T-helper 2 cell treated with Interferon-gamma antibody and Interleukin-4, amounts not matched to agents 5 μg/mL and 100 μg/mL, for 36 hours (primary cell): Measurements from ENCODE around the gene OR2L8.

Experiments
- DNase-seq: peaks from one replicate; pipeline ENCODE4 v3.0.0; 2021; ENCODE audit warnings: low spot score
- H3K27ac Mint-ChIP-seq: one replicate; pipeline ENCODE4 v1.8.0; 2021; ENCODE audit warnings: mild to moderate bottlenecking, mixed read lengths
- H3K27me3 Mint-ChIP-seq: one replicate; pipeline ENCODE4 v1.8.0; 2021; ENCODE audit warnings: low read depth, mixed read lengths
- H3K36me3 Mint-ChIP-seq: one replicate; pipeline ENCODE4 v1.8.0; 2021; ENCODE audit warnings: low read depth, mixed read lengths
- H3K4me1 Mint-ChIP-seq: one replicate; pipeline ENCODE4 v1.8.0; 2021; ENCODE audit warnings: low read depth, mixed read lengths
- H3K4me3 Mint-ChIP-seq: one replicate; pipeline ENCODE4 v1.8.0; 2022; ENCODE audit warnings: mild to moderate bottlenecking, moderate library complexity, mixed read lengths
- H3K9me3 Mint-ChIP-seq: one replicate; pipeline ENCODE4 v1.8.0; 2021; ENCODE audit warnings: mixed read lengths

The OR2L8 gene, protein sequence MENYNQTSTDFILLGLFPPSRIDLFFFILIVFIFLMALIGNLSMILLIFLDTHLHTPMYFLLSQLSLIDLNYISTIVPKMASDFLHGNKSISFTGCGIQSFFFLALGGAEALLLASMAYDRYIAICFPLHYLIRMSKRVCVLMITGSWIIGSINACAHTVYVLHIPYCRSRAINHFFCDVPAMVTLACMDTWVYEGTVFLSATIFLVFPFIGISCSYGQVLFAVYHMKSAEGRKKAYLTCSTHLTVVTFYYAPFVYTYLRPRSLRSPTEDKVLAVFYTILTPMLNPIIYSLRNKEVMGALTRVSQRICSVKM

DNA sequence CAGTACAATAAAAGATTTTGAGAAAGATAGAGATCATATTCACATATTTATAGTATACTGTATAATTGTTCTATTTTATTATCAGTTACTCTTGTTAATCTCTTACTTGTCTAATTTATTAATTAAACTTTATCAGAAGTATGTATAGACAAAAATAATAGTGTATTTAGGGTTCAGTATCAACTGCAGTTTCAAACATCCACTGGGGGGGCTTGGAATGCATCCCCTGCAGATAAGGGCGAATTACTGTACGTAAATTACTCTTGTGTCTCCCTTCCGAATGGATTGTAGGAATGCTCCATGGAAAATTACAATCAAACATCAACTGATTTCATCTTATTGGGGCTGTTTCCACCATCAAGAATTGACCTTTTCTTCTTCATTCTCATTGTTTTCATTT is at the start of gene OR2L8:
OR2L8 (plus strand) TSS at position 301 of the 400 bp plus-strand sequence; CDS start at position 301, 0 bp downstream.
- DNase-seq: no peak
- Mint-ChIP-seq H3K27ac (no peak within 1 kb of the TSS), H3K27me3 (no peaks in the 10 kb centered on the region), H3K4me3 (no peak within 1 kb of the TSS), H3K9me3 (no peaks in the 10 kb centered on the region), H3K4me1 (no peaks in the 10 kb centered on the region), H3K36me3 (no peaks in the 10 kb centered on the region)

GRCh38 chr1:247904122-247904521 is 44.5 kb upstream of the OR2L8 start:
- H3K4me3 Mint-ChIP-seq: no peak overlapping the region
- no peak overlapping the region for H3K27ac Mint-ChIP-seq
- H3K9me3 Mint-ChIP-seq: no peaks in the 10 kb centered on the region
- no peaks in the 10 kb centered on the region for H3K36me3 Mint-ChIP-seq
- no peak for DNase-seq
- peaks cover 8% of the 10 kb centered on the region for H3K4me1 Mint-ChIP-seq
- peaks cover 2% of the 10 kb centered on the region for H3K27me3 Mint-ChIP-seq

GRCh38 chr1:247905181-247905580 is 43.5 kb upstream of the OR2L8 start:
- H3K4me3 Mint-ChIP-seq: no peak overlapping the region
- no peak overlapping the region for H3K27ac Mint-ChIP-seq
- H3K27me3 Mint-ChIP-seq: peaks cover 2% of the 10 kb centered on the region
- DNase-seq: no peak
- peaks cover 3% of the 10 kb centered on the region for H3K9me3 Mint-ChIP-seq
- H3K36me3 Mint-ChIP-seq: no peaks in the 10 kb centered on the region
- peaks cover 8% of the 10 kb centered on the region for H3K4me1 Mint-ChIP-seq

DNA sequence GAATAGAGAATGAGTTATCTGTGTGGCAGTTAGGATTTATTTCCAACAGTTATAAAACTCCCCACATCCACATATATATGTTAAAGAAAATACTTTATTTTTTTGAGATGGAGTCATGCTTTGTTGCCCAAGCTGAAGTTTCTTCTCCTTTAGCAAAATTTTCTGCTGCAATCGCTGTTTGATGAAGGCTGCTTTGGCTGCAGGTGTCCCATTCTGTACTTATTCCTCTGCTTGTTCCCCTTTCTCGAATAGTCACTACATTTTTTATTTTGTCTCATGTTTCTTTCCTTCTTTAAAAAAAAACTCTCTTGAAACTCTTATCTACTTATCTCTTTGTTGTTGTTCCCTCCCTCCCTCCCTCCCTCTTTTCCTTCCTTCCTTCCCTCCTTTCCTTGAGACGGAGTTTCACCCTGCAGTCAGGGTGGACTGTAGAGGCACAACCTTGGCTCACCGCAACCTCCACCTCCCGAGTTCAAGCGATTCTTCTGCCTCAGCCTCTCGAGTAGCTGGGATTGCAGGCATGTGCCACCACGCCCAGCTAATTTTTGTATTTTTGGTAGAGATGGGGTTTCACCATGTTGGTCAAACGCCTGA is 42.7 kb upstream of the OR2L8 start:
- peak overlapping the region; percentile 50 for H3K27ac Mint-ChIP-seq
- no peaks in the 10 kb centered on the region for H3K36me3 Mint-ChIP-seq
- peaks cover 5% of the 10 kb centered on the region for H3K9me3 Mint-ChIP-seq
- peak overlapping the region; percentile 77 for H3K4me3 Mint-ChIP-seq
- H3K27me3 Mint-ChIP-seq: peaks cover 2% of the 10 kb centered on the region
- H3K4me1 Mint-ChIP-seq: peaks cover 8% of the 10 kb centered on the region
- no peak for DNase-seq

- peaks cover 8% of the 10 kb centered on the region for H3K4me1 Mint-ChIP-seq
- H3K27ac Mint-ChIP-seq: peak overlapping the region; percentile 50
- H3K36me3 Mint-ChIP-seq: no peaks in the 10 kb centered on the region
- H3K27me3 Mint-ChIP-seq: peaks cover 2% of the 10 kb centered on the region
- peak overlapping the region; percentile 77 for H3K4me3 Mint-ChIP-seq
- peaks cover 5% of the 10 kb centered on the region for H3K9me3 Mint-ChIP-seq
- peak; percentile 11 for DNase-seq
These were observed 42.1 kb upstream of the OR2L8 start for GRCh38 chr1:247906504-247907047.

GRCh38 chr1:247908766-247909165 is 39.9 kb upstream of the OR2L8 start:
- no peak overlapping the region for H3K27ac Mint-ChIP-seq
- H3K4me1 Mint-ChIP-seq: peaks cover 8% of the 10 kb centered on the region
- H3K36me3 Mint-ChIP-seq: no peaks in the 10 kb centered on the region
- H3K27me3 Mint-ChIP-seq: peaks cover 2% of the 10 kb centered on the region
- H3K4me3 Mint-ChIP-seq: no peak overlapping the region
- peaks cover 5% of the 10 kb centered on the region for H3K9me3 Mint-ChIP-seq
- DNase-seq: no peak

- H3K36me3 Mint-ChIP-seq: no peaks in the 10 kb centered on the region
- DNase-seq: no peak
- H3K9me3 Mint-ChIP-seq: peaks cover 5% of the 10 kb centered on the region
- H3K4me3 Mint-ChIP-seq: no peak overlapping the region
- no peaks in the 10 kb centered on the region for H3K27me3 Mint-ChIP-seq
- no peaks in the 10 kb centered on the region for H3K4me1 Mint-ChIP-seq
- no peak overlapping the region for H3K27ac Mint-ChIP-seq
These were observed 34.9 kb upstream of the OR2L8 start for GRCh38 chr1:247913786-247914185.

DNA sequence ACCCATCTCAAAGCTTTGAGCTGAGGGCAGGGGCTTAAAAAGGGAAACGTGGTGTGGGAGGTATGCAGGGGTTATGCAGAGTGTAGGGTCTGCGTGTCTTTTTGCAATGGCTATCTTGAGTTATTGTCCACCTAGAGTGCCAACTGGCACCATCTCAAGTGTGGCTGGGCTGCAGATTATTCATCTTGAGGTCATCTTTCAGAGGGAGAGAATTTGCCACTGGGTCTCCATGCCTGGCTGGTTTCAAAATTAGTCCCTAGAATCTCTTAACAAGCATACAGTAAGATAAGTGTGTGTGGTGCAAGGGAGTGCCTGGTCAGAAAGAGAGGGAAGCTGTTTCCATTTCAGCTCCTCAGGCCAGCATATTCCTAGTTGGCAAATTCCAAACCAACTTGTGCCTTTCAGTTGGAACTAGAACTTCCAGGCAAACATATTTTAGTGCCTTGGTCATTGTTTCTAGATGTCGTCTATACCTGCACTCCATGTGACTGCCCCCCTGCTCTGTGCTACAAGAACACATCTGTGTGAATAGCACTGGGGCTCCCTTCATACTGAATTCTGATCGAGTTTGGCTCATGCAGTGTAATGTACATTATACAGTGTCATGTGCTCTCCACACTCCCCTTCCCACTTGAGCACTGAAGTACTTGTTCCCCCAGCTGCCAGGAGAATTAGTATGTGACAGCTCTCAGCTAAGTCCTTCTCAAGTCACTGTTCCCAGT is 33.6 kb upstream of the OR2L8 start:
- Mint-ChIP-seq H3K9me3 (peaks cover 3% of the 10 kb centered on the region), H3K36me3 (no peaks in the 10 kb centered on the region), H3K27ac (no peak overlapping the region), H3K27me3 (no peaks in the 10 kb centered on the region), H3K4me1 (no peaks in the 10 kb centered on the region), H3K4me3 (no peak overlapping the region)
- DNase-seq: no peak

GRCh38 chr1:247919952-247920351 is 28.7 kb upstream of the OR2L8 start, which contains the start of gene OR2T8:
Gene OR2T8 (plus strand): TSS chr1:247920252. CDS start chr1:247921018, 766 bp downstream.
- Mint-ChIP-seq H3K36me3 (no peaks in the 10 kb centered on the region), H3K27ac (no peak within 1 kb of the TSS), H3K9me3 (no peaks in the 10 kb centered on the region), H3K4me1 (no peaks in the 10 kb centered on the region), H3K4me3 (no peak within 1 kb of the TSS), H3K27me3 (no peaks in the 10 kb centered on the region)
- DNase-seq: no peak

- Mint-ChIP-seq H3K9me3 (no peaks in the 10 kb centered on the region), H3K36me3 (no peaks in the 10 kb centered on the region), H3K27ac (no peak overlapping the region), H3K4me1 (no peaks in the 10 kb centered on the region), H3K27me3 (no peaks in the 10 kb centered on the region), H3K4me3 (no peak overlapping the region)
- DNase-seq: no peak
These were observed 24.7 kb upstream of the OR2L8 start for GRCh38 chr1:247923941-247924340.

GRCh38 chr1:247924868-247925267 is 23.8 kb upstream of the OR2L8 start, which contains the start of gene OR2AJ1:
Gene OR2AJ1 (plus strand): TSS chr1:247924889. CDS start chr1:247933769, 8,880 bp downstream.
- H3K27me3 Mint-ChIP-seq: no peaks in the 10 kb centered on the region

DNA sequence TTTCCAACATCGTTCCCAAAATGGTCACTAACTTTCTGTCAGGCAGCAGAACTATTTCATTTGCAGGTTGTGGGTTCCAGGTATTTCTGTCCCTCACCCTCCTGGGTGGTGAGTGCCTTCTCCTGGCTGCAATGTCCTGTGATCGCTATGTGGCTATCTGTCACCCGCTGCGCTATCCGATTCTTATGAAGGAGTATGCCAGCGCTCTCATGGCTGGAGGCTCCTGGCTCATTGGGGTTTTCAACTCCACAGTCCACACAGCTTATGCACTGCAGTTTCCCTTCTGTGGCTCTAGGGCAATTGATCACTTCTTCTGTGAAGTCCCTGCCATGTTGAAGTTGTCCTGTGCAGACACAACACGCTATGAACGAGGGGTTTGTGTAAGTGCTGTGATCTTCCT is 14.7 kb upstream of the OR2L8 start:
- H3K9me3 Mint-ChIP-seq: no peaks in the 10 kb centered on the region
- H3K4me3 Mint-ChIP-seq: no peak overlapping the region
- no peak overlapping the region for H3K27ac Mint-ChIP-seq
- no peak for DNase-seq
- H3K27me3 Mint-ChIP-seq: no peaks in the 10 kb centered on the region
- H3K36me3 Mint-ChIP-seq: no peaks in the 10 kb centered on the region
- no peaks in the 10 kb centered on the region for H3K4me1 Mint-ChIP-seq

More at GRCh38 chr1:247924868-247925267, 23.8 kb upstream of the OR2L8 start, which contains the start of gene OR2AJ1:
- no peak within 1 kb of the TSS for H3K4me3 Mint-ChIP-seq
- no peak for DNase-seq
- H3K4me1 Mint-ChIP-seq: no peaks in the 10 kb centered on the region
- no peaks in the 10 kb centered on the region for H3K9me3 Mint-ChIP-seq
- no peaks in the 10 kb centered on the region for H3K36me3 Mint-ChIP-seq
- no peak within 1 kb of the TSS for H3K27ac Mint-ChIP-seq

DNA sequence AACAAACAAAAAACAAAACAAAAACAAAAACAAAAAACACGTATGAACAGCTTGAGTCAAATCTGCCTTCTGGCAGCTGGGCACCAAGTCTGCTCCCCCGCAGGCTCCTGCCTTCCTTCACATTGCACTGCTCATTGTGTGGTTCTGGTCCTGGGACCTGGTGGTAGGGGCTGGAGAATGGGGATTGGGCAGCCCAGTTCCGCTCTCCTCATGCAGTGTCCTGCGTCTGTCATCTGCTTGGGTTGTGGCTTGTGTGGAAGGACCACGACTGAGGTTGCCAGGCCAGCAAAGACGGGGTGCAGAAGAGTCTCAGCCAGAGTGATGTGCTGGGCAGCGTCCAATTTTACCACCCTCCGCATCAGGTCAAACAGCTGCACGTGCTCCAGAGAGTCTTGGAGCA is 12.9 kb upstream of the OR2L8 start:
- Mint-ChIP-seq H3K4me3 (no peak overlapping the region), H3K9me3 (no peaks in the 10 kb centered on the region), H3K4me1 (no peaks in the 10 kb centered on the region), H3K27me3 (no peaks in the 10 kb centered on the region), H3K27ac (no peak overlapping the region), H3K36me3 (no peaks in the 10 kb centered on the region)
- no peak for DNase-seq

DNA sequence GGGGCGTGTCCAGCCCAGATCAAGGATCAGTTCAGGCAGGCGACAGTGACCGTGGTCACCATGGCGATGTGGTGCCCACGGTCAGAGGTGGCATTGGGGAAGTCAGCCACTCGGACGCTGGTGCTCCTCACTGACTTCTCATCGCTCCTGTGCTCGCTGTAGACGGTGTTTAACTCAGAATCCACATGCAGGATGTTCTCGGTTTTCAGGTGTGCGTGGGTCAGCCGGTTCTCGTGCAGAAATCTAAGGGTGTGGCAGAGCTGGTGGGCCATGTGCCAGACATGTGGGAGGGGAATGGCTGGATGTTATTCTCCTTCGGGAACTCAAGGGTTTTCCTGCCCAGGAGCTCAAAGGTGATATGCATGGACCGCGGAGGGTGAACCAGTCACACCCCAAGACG is 12.2 kb upstream of the OR2L8 start:
- no peak for DNase-seq
- Mint-ChIP-seq H3K36me3 (no peaks in the 10 kb centered on the region), H3K4me1 (no peaks in the 10 kb centered on the region), H3K9me3 (no peaks in the 10 kb centered on the region), H3K27ac (no peak overlapping the region), H3K27me3 (no peaks in the 10 kb centered on the region), H3K4me3 (no peak overlapping the region)
